Sigmoid colon (tissue), 7 donors: ENCODE measurements around the gene THOC6. TPM values are rescaled to one million over a fixed set of nuclear protein-coding genes. Genes with fewer than 3 reads are reported as not detected.

Source experiments
- DNase-seq: peaks from one replicate; pipeline ENCODE4 v3.0.0-alpha.2; 2019
- H3K27ac ChIP-seq, 4 donors: fragments of 200-600 bp; sonication (generic); one replicate each; pipeline ENCODE4 v1.5.1; 2016 to 2019; ENCODE audit warnings: mild to moderate bottlenecking in 1 of 4
- H3K27me3 ChIP-seq, 3 donors: fragments of 200-600 bp; sonication (generic); one replicate each; pipeline ENCODE4 v1.5.1; 2019; ENCODE audit warnings: mild to moderate bottlenecking in 1 of 3
- H3K36me3 ChIP-seq, 4 donors: fragments of 200-600 bp; sonication (generic); one replicate each; pipeline ENCODE4 v1.5.1; 2016 to 2019
- H3K4me1 ChIP-seq, 4 donors: fragments of 200-600 bp; sonication (generic); one replicate each; pipeline ENCODE4 v1.5.1; 2017 to 2019
- H3K4me3 ChIP-seq, 4 donors: fragments of 200-600 bp; sonication (generic); one replicate each; pipeline ENCODE4 v1.5.1; 2017 to 2019; ENCODE audit warnings: mild to moderate bottlenecking in 2 of 4, moderate library complexity in 1 of 4
- H3K9me3 ChIP-seq, 4 donors: fragments of 200-600 bp in 3 of 4; sonication (generic) in 3 of 4; one replicate each; pipeline versions ENCODE4 v1.5.1 to v1.6.1; 2013 to 2019
- CTCF ChIP-seq, 4 experiments: fragments of 450-650 bp in 3 of 4; fragments of 200-600 bp in 1 of 4; IDR thresholded peaks; one replicate each; pipeline ENCODE4 v1.5.1; 2016 to 2019; ENCODE audit warnings: antibody characterized with exemption in 4 of 4, mild to moderate bottlenecking in 3 of 4, moderate library complexity in 2 of 4
- EP300 ChIP-seq, 4 donors: sonication (generic); formaldehyde crosslinking; IDR thresholded peaks; one replicate each; pipeline ENCODE4 v1.6.1; 2017; ENCODE audit warnings: antibody characterized with exemption in 4 of 4
- POLR2A ChIP-seq, 2 donors: fragments of 450-650 bp; IDR thresholded peaks; one replicate each; pipeline ENCODE4 v1.6.1; 2016; ENCODE audit warnings: antibody characterized with exemption in 2 of 2, mild to moderate bottlenecking in 2 of 2, moderate library complexity in 2 of 2
- POLR2AphosphoS5 ChIP-seq, 4 donors: sonication (generic); formaldehyde crosslinking; IDR thresholded peaks; one replicate each; pipeline ENCODE4 v1.6.1; 2017; ENCODE audit warnings: antibody characterized with exemption in 4 of 4
- WGBS, 2 donors: extraction: QIAGEN DNeasy Blood & Tissue Kit; methylation state at CpG; one replicate each; pipeline ENCODE4 v1.1.7; 2013; 5-methylcytosine and 5-hydroxymethylcytosine counted together
- intact Hi-C: fragments of 100-400 bp; cut with DNase I; formaldehyde crosslinking; loops from one replicate; pipeline ENCODE4 v1.15.1; 2023
- polyA plus RNA-seq, 3 donors: library from polyadenylated mRNA; stranded (reverse); fragments of 200-250 nt; gene quantifications; one replicate each; pipeline ENCODE4 v1.2.3, GENCODE V29; 2013
- total RNA-seq, 4 donors: library from RNA; depleted of rRNA; stranded (reverse); fragments of >200 nt; gene quantifications; one replicate each; pipeline ENCODE4 v1.1.0, GENCODE V29; 2016
- donor health status: healthy with polysubstance abuse.
- donor health status: Bipolar disorder and iron deficiency.
- donor health status: healthy.

THOC6 gene
- total and polyA plus RNA-seq, 7 donors, result 8.6 to 35.8 (median 15.8) TPM

- Histone ChIP-seq H3K27ac (no peak overlapping the region), H3K4me3 (no peak overlapping the region), H3K9me3 (no peaks in the 10 kb centered on the region), H3K4me1 (peaks cover 0 to 41% (median 35%) of the 10 kb centered on the region in 4 donors), H3K27me3 (peaks cover 0 to 12% (median 0%) of the 10 kb centered on the region in 3 donors), H3K36me3 (no peaks in the 10 kb centered on the region)
- intact Hi-C loops, result no loop called here
- TF ChIP-seq POLR2A (IDR thresholded peaks at IDR 0.05), result no peak
- TF ChIP-seq POLR2AphosphoS5 (IDR thresholded peaks at IDR 0.05), result no peak
- WGBS, 2 donors, result 91 to 93% methylated on average over 6 of the region's 6 CpGs
- no peak for DNase-seq
Observed at GRCh38 chr16:3062553-3062952, 38.7 kb downstream of the THOC6 start.

GRCh38 chr16:3063625-3064386, 40.0 kb downstream of the THOC6 start:
- no peak for TF ChIP-seq CTCF (IDR thresholded peaks at IDR 0.05)
- TF ChIP-seq POLR2A (IDR thresholded peaks at IDR 0.05), result no peak
- no peak for TF ChIP-seq EP300 (IDR thresholded peaks at IDR 0.05)
- no peak for TF ChIP-seq POLR2AphosphoS5 (IDR thresholded peaks at IDR 0.05)
- Histone ChIP-seq H3K4me1 (peaks cover 0 to 29% (median 26%) of the 10 kb centered on the region in 4 donors), H3K4me3 (no peak overlapping the region), H3K27ac (no peak overlapping the region), H3K36me3 (no peaks in the 10 kb centered on the region), H3K9me3 (no peaks in the 10 kb centered on the region), H3K27me3 (peaks cover 0 to 3% (median 0%) of the 10 kb centered on the region in 3 donors)
- 92 to 93% methylated on average over 8 of the region's 8 CpGs for WGBS, 2 donors
- no peak for DNase-seq
- intact Hi-C loops, result no loop called here

GRCh38 chr16:3065069-3065741, 41.4 kb downstream of the THOC6 start, which contains the start of gene IL32:
Gene IL32 (plus strand): TSS chr16:3065640. CDS start chr16:3065812, 172 bp downstream.
- H3K36me3 ChIP-seq, result no peaks in the 10 kb centered on the region
- peaks cover 0 to 19% (median 16%) of the 10 kb centered on the region in 4 donors for H3K4me1 ChIP-seq
- peak in 1 of 4 donors; percentile 63 for TF ChIP-seq POLR2AphosphoS5 (IDR thresholded peaks at IDR 0.05)
- TF ChIP-seq EP300 (IDR thresholded peaks at IDR 0.05), result peak in 1 of 4 donors; percentile 24
- no peak for TF ChIP-seq CTCF (IDR thresholded peaks at IDR 0.05)
- no peak for TF ChIP-seq POLR2A (IDR thresholded peaks at IDR 0.05)
- no peaks in the 10 kb centered on the region for H3K9me3 ChIP-seq
- intact Hi-C loops, result no loop called here
- no peaks in the 10 kb centered on the region for H3K27me3 ChIP-seq
- peak; percentile 90 for DNase-seq
- WGBS, 2 donors, result 7 to 42% methylated on average over 13 of the region's 13 CpGs
- peak within 1 kb of the TSS; percentile 29 to 67 (median 62) for H3K27ac ChIP-seq
- H3K4me3 ChIP-seq, result peak within 1 kb of the TSS in 3 of 4 donors; percentile 11 to 35 (median 30)

- WGBS, 2 donors, result 20 to 52% methylated on average over 26 of the region's 26 CpGs
- no peaks in the 10 kb centered on the region for H3K9me3 ChIP-seq
- DNase-seq, result no peak
- TF ChIP-seq POLR2AphosphoS5 (IDR thresholded peaks at IDR 0.05) (no peak), CTCF (IDR thresholded peaks at IDR 0.05) (no peak), POLR2A (IDR thresholded peaks at IDR 0.05) (no peak), EP300 (IDR thresholded peaks at IDR 0.05) (no peak)
- H3K4me1 ChIP-seq, result peaks cover 0 to 19% (median 16%) of the 10 kb centered on the region in 4 donors
- H3K27me3 ChIP-seq, result no peaks in the 10 kb centered on the region
- no peaks in the 10 kb centered on the region for H3K36me3 ChIP-seq
- peak overlapping the region in 3 of 4 donors; percentile 11 to 35 (median 30) for H3K4me3 ChIP-seq
- intact Hi-C loops, result no loop called here
- peak overlapping the region in 3 of 4 donors; percentile 61 to 67 (median 64) for H3K27ac ChIP-seq
Observed at GRCh38 chr16:3065742-3066439, 42.1 kb downstream of the THOC6 start.

- no peaks in the 10 kb centered on the region for H3K27me3 ChIP-seq
- H3K4me3 ChIP-seq, result peak overlapping the region in 3 of 4 donors; percentile 11 to 35 (median 30)
- no peak for DNase-seq
Observed at GRCh38 chr16:3066440-3066748, 42.6 kb downstream of the THOC6 start.

More at GRCh38 chr16:3066440-3066748, 42.6 kb downstream of the THOC6 start:
- intact Hi-C loops, result no loop called here
- no peaks in the 10 kb centered on the region for H3K36me3 ChIP-seq
- 79 to 81% methylated on average over 7 of the region's 7 CpGs for WGBS, 2 donors
- H3K27ac ChIP-seq, result peak overlapping the region in 2 of 4 donors; percentile 61 to 67
- H3K9me3 ChIP-seq, result no peaks in the 10 kb centered on the region
- H3K4me1 ChIP-seq, result peaks cover 0 to 19% (median 16%) of the 10 kb centered on the region in 4 donors
- TF ChIP-seq POLR2A (IDR thresholded peaks at IDR 0.05), result no peak
- TF ChIP-seq EP300 (IDR thresholded peaks at IDR 0.05), result no peak
- TF ChIP-seq POLR2AphosphoS5 (IDR thresholded peaks at IDR 0.05), result no peak
- no peak for TF ChIP-seq CTCF (IDR thresholded peaks at IDR 0.05)
